Endodermal cell (in vitro differentiated cells): ENCODE data around the gene MCAM. TPM values are rescaled to one million over a fixed set of nuclear protein-coding genes. Genes with fewer than 3 reads are reported as not detected.

ENCODE experiments used
- DNase-seq: peaks from one replicate; pipeline ENCODE4 v3.0.0-alpha.2; 2017
- H3K27ac ChIP-seq: 2 replicates; pipeline ENCODE4 v1.5.1; 2013; ENCODE audit warnings: mild to moderate bottlenecking, low read depth, low read length, moderate library complexity
- H3K27me3 ChIP-seq: 2 replicates; pipeline ENCODE4 v1.6.1; 2013; ENCODE audit warnings: mild to moderate bottlenecking, low read length, moderate library complexity; ENCODE audit not compliant: insufficient read depth, control insufficient read depth, poor library complexity, severe bottlenecking
- H3K36me3 ChIP-seq: 2 replicates; pipeline ENCODE4 v1.7.0; 2013; ENCODE audit warnings: mild to moderate bottlenecking, low read length, moderate library complexity; ENCODE audit not compliant: control insufficient read depth, insufficient read depth
- H3K4me1 ChIP-seq: one replicate; pipeline ENCODE4 v1.7.0; 2013; ENCODE audit warnings: low read length; ENCODE audit not compliant: control insufficient read depth, insufficient read depth
- H3K4me3 ChIP-seq: 2 replicates; pipeline ENCODE4 v1.5.1; 2013; ENCODE audit warnings: mild to moderate bottlenecking, low read length, moderate library complexity
- H3K9ac ChIP-seq: 2 replicates; pipeline ENCODE4 v1.6.1; 2013; ENCODE audit warnings: mild to moderate bottlenecking, low read length, moderate library complexity; ENCODE audit not compliant: poor library complexity, severe bottlenecking; ENCODE audit errors: extremely low read depth
- H3K9me3 ChIP-seq: 2 replicates; pipeline ENCODE4 v1.6.1; 2013; ENCODE audit warnings: mild to moderate bottlenecking, low read length, moderate library complexity; ENCODE audit not compliant: control insufficient read depth
- H3K27ac Mint-ChIP-seq: 2 replicates; pipeline ENCODE4 v1.8.0; 2020; ENCODE audit warnings: mixed read lengths
- H3K27me3 Mint-ChIP-seq: 2 replicates; pipeline ENCODE4 v1.8.0; 2021; ENCODE audit warnings: mild to moderate bottlenecking, mixed read lengths; ENCODE audit not compliant: insufficient read depth
- H3K36me3 Mint-ChIP-seq: 2 replicates; pipeline ENCODE4 v1.8.0; 2020; ENCODE audit warnings: low read depth, mixed read lengths
- H3K4me1 Mint-ChIP-seq: 2 replicates; pipeline ENCODE4 v1.8.0; 2020; ENCODE audit warnings: mixed read lengths
- H3K4me3 Mint-ChIP-seq: 2 replicates; pipeline ENCODE4 v1.8.0; 2020; ENCODE audit warnings: mild to moderate bottlenecking, moderate library complexity, mixed read lengths
- H3K9me3 Mint-ChIP-seq: 2 replicates; pipeline ENCODE4 v1.8.0; 2020; ENCODE audit warnings: mild to moderate bottlenecking, mixed read lengths
- CTCF ChIP-seq: fragments of 200-600 bp; sonication (generic); conservative IDR thresholded peaks from 2 replicates; pipeline ENCODE4 v1.5.0; 2021; ENCODE audit warnings: antibody characterized with exemption, mild to moderate bottlenecking
- whole genome bisulfite sequencing, 2 experiments: methylation state at CpG; one replicate each; pipeline versions ENCODE4 v1.1.5 to v1.1.7; 2013; ENCODE audit warnings: missing lambda C conversion rate in 2 of 2, mixed read lengths in 1 of 2; ENCODE audit not compliant: insufficient coverage in 1 of 2, insufficient read length in 1 of 2; 5-methylcytosine and 5-hydroxymethylcytosine counted together
- total RNA-seq, 2 donors: library from RNA; stranded (reverse); fragmentation: NEBNext Ultra II Directional in 1 of 2; extraction: Animal tissue kit (Norgen Biotek cat#: 25700) in 1 of 2; gene quantifications; 2 replicates in 1 of 2; 3 replicates in 1 of 2; pipeline ENCODE4 v1.2.1, GENCODE V29; 2021

Gene MCAM
- total RNA-seq, 2 donors from 2014 or later = 21.9 to 28.3 TPM

- Mint-ChIP-seq H3K4me1 (peaks cover 3% of the 10 kb centered on the region), H3K27me3 (peaks cover 8% of the 10 kb centered on the region), H3K27ac (no peak overlapping the region), H3K36me3 (no peaks in the 10 kb centered on the region), H3K9me3 (no peaks in the 10 kb centered on the region), H3K4me3 (no peak overlapping the region)
- no peaks in the 10 kb centered on the region for H3K4me1 ChIP-seq
- H3K9me3 ChIP-seq = no peaks in the 10 kb centered on the region
- TF ChIP-seq CTCF = no peak
- 88 to 97% methylated on average over 2 of the region's 2 CpGs for WGBS, 2 experiments
- DNase-seq = no peak
- H3K9ac ChIP-seq = no peak overlapping the region
- H3K36me3 ChIP-seq = no peaks in the 10 kb centered on the region
- no peaks in the 10 kb centered on the region for H3K27me3 ChIP-seq
- H3K27ac ChIP-seq = no peak overlapping the region
- no peak overlapping the region for H3K4me3 ChIP-seq
Measured at GRCh38 chr11:119329320-119329719, 12.4 kb upstream of the MCAM start.

GRCh38 chr11:119324189-119324588, 7.3 kb upstream of the MCAM start:
- H3K4me3 Mint-ChIP-seq = no peak overlapping the region
- no peak overlapping the region for H3K27ac ChIP-seq

GRCh38 chr11:119323532-119324033, 6.7 kb upstream of the MCAM start:
- Mint-ChIP-seq H3K4me1 (peaks cover 26% of the 10 kb centered on the region), H3K27me3 (no peaks in the 10 kb centered on the region), H3K36me3 (no peaks in the 10 kb centered on the region), H3K9me3 (no peaks in the 10 kb centered on the region), H3K27ac (no peak overlapping the region), H3K4me3 (no peak overlapping the region)
- Histone ChIP-seq H3K9me3 (no peaks in the 10 kb centered on the region), H3K27ac (no peak overlapping the region), H3K4me3 (no peak overlapping the region), H3K36me3 (no peaks in the 10 kb centered on the region), H3K9ac (no peak overlapping the region), H3K4me1 (peaks cover 12% of the 10 kb centered on the region), H3K27me3 (no peaks in the 10 kb centered on the region)
- DNase-seq = peak; percentile 96
- TF ChIP-seq CTCF = peak; percentile 91
- WGBS, 2 experiments = 49 to 55% methylated on average over 4 to 8 of the region's 8 CpGs

More at GRCh38 chr11:119324189-119324588, 7.3 kb upstream of the MCAM start:
- Histone ChIP-seq H3K9ac (no peak overlapping the region), H3K4me1 (peaks cover 6% of the 10 kb centered on the region), H3K27me3 (no peaks in the 10 kb centered on the region), H3K9me3 (no peaks in the 10 kb centered on the region), H3K36me3 (no peaks in the 10 kb centered on the region), H3K4me3 (no peak overlapping the region)
- Mint-ChIP-seq H3K36me3 (no peaks in the 10 kb centered on the region), H3K27ac (no peak overlapping the region), H3K9me3 (no peaks in the 10 kb centered on the region), H3K27me3 (no peaks in the 10 kb centered on the region), H3K4me1 (peaks cover 20% of the 10 kb centered on the region)
- TF ChIP-seq CTCF = no peak
- DNase-seq = no peak
- WGBS, 2 experiments = 90 to 91% methylated on average over 3 to 4 of the region's 4 CpGs
